ENCODE measurements around the gene POPDC3. TPM values are rescaled to one million over a fixed set of nuclear protein-coding genes. Genes with fewer than 3 reads are reported as not detected.
"Not testable (repeated sequence)": the region's sequence is repeated elsewhere in the genome, so short reads cannot be mapped to it uniquely, and the experiment has no call there.

POPDC3 gene
- polyA plus RNA-seq, 3 donors from 2014 or later = not detected

GRCh38 chr6:105189026-105189820 lies 9.4 kb upstream of the POPDC3 start:
- no peak overlapping the region for H3K27ac Mint-ChIP-seq
- no peak overlapping the region for H3K4me3 Mint-ChIP-seq

GRCh38 chr6:105188251-105188650 lies 8.4 kb upstream of the POPDC3 start:
- Mint-ChIP-seq H3K4me1 (no peaks in the 10 kb centered on the region), H3K27me3 (ENCODE audit: low read depth in 3 of 3) (peaks cover 5 to 9% (median 8%) of the 10 kb centered on the region in 3 donors), H3K36me3 (no peaks in the 10 kb centered on the region), H3K4me3 (no peak overlapping the region), H3K27ac (no peak overlapping the region), H3K9me3 (no peaks in the 10 kb centered on the region)
- no peak for DNase-seq

More at GRCh38 chr6:105189026-105189820, 9.4 kb upstream of the POPDC3 start:
- no peak for DNase-seq
- Mint-ChIP-seq H3K36me3 (no peaks in the 10 kb centered on the region), H3K9me3 (no peaks in the 10 kb centered on the region), H3K27me3 (ENCODE audit: low read depth in 3 of 3) (peaks cover 3 to 8% (median 4%) of the 10 kb centered on the region in 3 donors), H3K4me1 (no peaks in the 10 kb centered on the region)

DNA sequence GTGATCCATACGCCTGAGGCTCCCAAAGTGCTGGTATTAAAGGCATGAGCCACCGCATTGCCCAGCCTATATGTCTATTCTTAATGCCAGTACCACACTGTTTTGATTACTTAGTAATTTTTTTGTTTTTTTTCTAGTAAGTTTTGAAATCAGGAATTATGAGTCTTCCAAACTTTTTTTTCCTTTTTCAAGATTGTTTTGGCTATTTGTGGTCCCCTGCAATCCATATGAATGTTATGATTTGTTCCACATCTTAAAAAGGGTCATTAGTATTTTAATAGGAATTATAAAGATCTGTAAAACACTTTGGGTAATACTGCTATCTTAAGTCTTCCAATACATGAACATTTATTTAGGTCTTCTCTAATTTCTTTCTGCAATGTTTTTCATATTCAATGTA lies 6.8 kb upstream of the POPDC3 start:
- Mint-ChIP-seq H3K36me3 (no peaks in the 10 kb centered on the region), H3K4me3 (no peak overlapping the region), H3K27me3 (ENCODE audit: low read depth in 3 of 3) (peaks cover 8% of the 10 kb centered on the region in 3 donors), H3K9me3 (no peaks in the 10 kb centered on the region), H3K27ac (no peak overlapping the region), H3K4me1 (no peaks in the 10 kb centered on the region)
- no peak for DNase-seq

DNA sequence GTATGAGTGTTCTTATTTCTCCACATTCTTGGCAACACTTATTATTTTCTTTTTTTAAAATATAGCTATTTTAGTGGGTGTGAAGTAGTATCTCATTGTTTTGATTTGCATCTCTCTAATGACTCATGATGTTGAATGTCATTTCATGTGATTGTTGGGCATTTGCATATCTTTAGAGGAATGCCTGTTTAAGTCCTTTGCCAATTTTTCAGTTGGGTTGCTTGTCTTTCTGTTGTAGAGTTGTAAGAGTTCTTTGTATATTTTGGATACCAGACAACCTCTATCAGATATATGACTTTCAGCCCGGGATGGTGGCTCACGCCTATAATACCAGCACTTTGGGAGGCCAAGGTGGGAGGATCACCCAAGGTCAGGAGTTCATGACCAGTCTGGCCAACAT lies 5.1 kb upstream of the POPDC3 start:
- no peak for DNase-seq
- H3K36me3 Mint-ChIP-seq = no peaks in the 10 kb centered on the region
- H3K27ac Mint-ChIP-seq = no peak overlapping the region
- peaks cover 10 to 15% (median 11%) of the 10 kb centered on the region in 3 donors for H3K27me3 Mint-ChIP-seq (ENCODE audit: low read depth in 3 of 3)
- H3K4me3 Mint-ChIP-seq = no peak overlapping the region
- H3K9me3 Mint-ChIP-seq = peaks cover 0 to 1% (median 0%) of the 10 kb centered on the region in 6 donors
- H3K4me1 Mint-ChIP-seq = peaks cover 0 to 1% of the 10 kb centered on the region in 2 donors

DNA sequence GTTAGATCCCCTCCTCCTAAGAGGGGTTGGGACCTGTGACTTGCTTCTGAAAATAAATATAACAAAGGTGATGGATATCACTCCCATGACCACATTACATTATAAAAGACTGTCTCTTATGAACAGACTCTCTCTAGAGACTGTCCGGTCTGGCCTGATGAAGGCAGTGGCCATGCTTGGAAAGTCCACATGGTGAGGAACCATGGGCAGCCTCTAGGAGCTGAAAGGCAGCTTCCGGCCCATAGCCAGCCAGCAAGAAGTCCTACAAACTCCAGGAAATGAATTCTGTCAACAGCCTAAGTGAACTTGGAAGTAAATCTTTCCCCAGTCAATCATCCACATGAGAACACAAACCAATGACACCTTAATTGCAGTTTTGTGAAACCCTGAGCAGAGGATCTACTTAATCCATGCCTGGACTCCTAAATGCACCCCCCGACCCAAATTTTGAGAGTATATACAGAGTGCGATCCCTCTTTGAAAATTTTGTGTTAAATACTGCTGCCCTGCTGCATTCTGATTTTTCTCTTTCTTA lies 2.2 kb upstream of the POPDC3 start:
- peaks cover 0 to 1% (median 0%) of the 10 kb centered on the region in 6 donors for H3K9me3 Mint-ChIP-seq
- peaks cover 1 to 5% of the 10 kb centered on the region in 2 donors for H3K4me1 Mint-ChIP-seq
- no peak overlapping the region for H3K4me3 Mint-ChIP-seq
- no peak for DNase-seq
- H3K27ac Mint-ChIP-seq = no peak overlapping the region
- H3K27me3 Mint-ChIP-seq (ENCODE audit: low read depth in 3 of 3) = peaks cover 11 to 22% (median 12%) of the 10 kb centered on the region in 3 donors
- H3K36me3 Mint-ChIP-seq = no peaks in the 10 kb centered on the region

GRCh38 chr6:105178636-105179035 lies 1.2 kb downstream of the POPDC3 start:
- peak overlapping the region in 1 of 5 donors; percentile 43 for H3K4me3 Mint-ChIP-seq
- H3K27ac Mint-ChIP-seq = no peak overlapping the region
- H3K27me3 Mint-ChIP-seq (ENCODE audit: low read depth in 3 of 3) = peaks cover 7 to 17% (median 14%) of the 10 kb centered on the region in 3 donors
- peaks cover 1 to 5% of the 10 kb centered on the region in 2 donors for H3K4me1 Mint-ChIP-seq
- H3K36me3 Mint-ChIP-seq = no peaks in the 10 kb centered on the region
- DNase-seq = no peak
- peaks cover 0 to 1% (median 0%) of the 10 kb centered on the region in 6 donors for H3K9me3 Mint-ChIP-seq

DNA sequence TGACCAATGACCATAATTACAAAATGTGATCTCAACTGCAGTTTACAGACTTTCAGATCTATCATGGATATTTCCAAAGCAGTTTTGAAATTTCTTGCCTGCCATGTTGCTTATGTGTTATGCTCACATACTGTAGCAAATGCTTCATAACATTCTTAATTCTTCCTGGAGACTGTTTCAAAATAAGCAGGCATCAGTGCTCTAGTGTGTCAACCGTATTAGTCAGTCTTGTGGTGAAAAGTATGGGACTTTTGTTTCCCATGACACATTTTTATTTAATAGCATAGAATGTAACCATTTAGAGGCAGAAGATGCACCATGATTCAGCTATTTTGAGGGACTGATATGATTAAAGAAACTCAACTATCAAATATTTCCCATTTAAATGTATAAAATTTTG lies 1.7 kb downstream of the POPDC3 start:
- Mint-ChIP-seq H3K9me3 (peaks cover 0 to 1% (median 0%) of the 10 kb centered on the region in 6 donors), H3K4me3 (peak overlapping the region in 1 of 5 donors; percentile 5), H3K27me3 (ENCODE audit: low read depth in 3 of 3) (peaks cover 6 to 14% (median 14%) of the 10 kb centered on the region in 3 donors), H3K4me1 (peaks cover 1 to 5% of the 10 kb centered on the region in 2 donors), H3K36me3 (no peaks in the 10 kb centered on the region), H3K27ac (no peak overlapping the region)
- DNase-seq = no peak

DNA sequence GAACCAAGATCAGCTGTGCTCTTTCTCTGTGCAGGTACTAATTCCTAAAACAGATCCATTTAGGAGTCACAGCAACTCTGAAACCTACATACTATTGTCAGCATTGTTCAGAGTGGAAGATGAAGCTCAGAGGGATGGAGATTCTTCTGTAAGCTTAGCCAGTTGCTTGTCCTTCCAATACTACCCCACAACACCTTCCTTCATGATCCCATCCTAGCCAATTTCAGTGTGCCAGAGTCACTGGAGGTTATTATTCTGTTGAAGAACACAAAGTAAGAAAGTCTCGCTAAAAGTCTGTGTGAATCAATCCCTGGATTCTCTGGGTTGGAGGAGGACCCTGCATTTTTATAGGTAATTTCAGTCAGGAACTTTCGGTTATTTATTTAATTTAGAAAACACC lies 2.3 kb downstream of the POPDC3 start:
- Mint-ChIP-seq H3K9me3 (peaks cover 0 to 1% (median 0%) of the 10 kb centered on the region in 6 donors), H3K27me3 (ENCODE audit: low read depth in 3 of 3) (peaks cover 6 to 14% (median 14%) of the 10 kb centered on the region in 3 donors), H3K27ac (no peak overlapping the region), H3K4me3 (no peak overlapping the region), H3K4me1 (peaks cover 1 to 5% of the 10 kb centered on the region in 2 donors), H3K36me3 (no peaks in the 10 kb centered on the region)
- DNase-seq = no peak

DNA sequence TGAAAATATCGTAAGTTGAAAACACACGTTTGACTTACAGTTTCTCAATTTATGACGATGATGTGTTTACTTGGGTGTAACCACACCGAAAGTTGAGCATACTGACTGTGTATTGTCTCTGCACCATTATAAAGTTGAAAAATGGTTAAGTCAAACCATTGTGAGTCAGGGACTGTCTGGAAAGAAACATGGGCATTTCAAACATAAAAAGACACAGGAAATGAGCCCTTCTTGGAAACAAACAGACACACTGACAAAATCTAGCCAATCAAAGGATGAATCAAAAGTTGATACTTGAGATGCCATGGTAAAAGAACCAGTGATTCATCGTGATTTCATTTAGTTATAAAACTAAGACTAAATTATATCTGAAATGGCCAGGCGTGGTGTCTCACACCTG lies 5.3 kb downstream of the POPDC3 start:
- Mint-ChIP-seq H3K4me3 (no peak overlapping the region), H3K4me1 (peaks cover 0 to 5% of the 10 kb centered on the region in 2 donors), H3K36me3 (no peaks in the 10 kb centered on the region), H3K27me3 (ENCODE audit: low read depth in 3 of 3) (peaks cover 0 to 14% (median 14%) of the 10 kb centered on the region in 3 donors), H3K27ac (no peak overlapping the region), H3K9me3 (no peaks in the 10 kb centered on the region)
- no peak for DNase-seq

DNA sequence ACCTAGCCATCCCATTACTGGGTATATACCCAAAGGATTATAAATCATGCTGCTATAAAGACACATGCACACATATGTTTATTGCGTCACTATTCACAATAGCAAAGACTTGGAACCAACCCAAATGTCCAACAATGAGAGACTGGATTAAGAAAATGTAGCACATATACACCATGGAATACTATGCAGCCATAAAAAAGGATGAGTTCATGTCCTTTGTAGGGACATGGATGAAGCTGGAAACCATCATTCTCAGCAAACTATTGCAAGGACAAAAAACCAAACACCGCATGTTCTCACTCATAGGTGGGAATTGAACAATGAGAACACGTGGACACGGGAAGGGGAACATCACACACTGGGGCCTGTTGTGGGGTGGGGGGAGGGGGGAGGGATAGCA lies 7.3 kb downstream of the POPDC3 start:
- DNase-seq, H3K4me3 Mint-ChIP-seq, H3K9me3 Mint-ChIP-seq, H3K36me3 Mint-ChIP-seq, H3K4me1 Mint-ChIP-seq, H3K27ac Mint-ChIP-seq: not testable (repeated sequence)
- H3K27me3 Mint-ChIP-seq (ENCODE audit: low read depth in 3 of 3) = peaks cover 2 to 10% (median 6%) of the 10 kb centered on the region in 3 donors

GRCh38 chr6:105170059-105170458 lies 9.8 kb downstream of the POPDC3 start:
- no peaks in the 10 kb centered on the region for H3K4me1 Mint-ChIP-seq
- no peak overlapping the region for H3K27ac Mint-ChIP-seq
- peaks cover 4 to 11% (median 6%) of the 10 kb centered on the region in 3 donors for H3K27me3 Mint-ChIP-seq (ENCODE audit: low read depth in 3 of 3)
- no peaks in the 10 kb centered on the region for H3K36me3 Mint-ChIP-seq
- no peak overlapping the region for H3K4me3 Mint-ChIP-seq
- DNase-seq = no peak
- H3K9me3 Mint-ChIP-seq = peaks cover 0 to 5% (median 0%) of the 10 kb centered on the region in 6 donors

- Mint-ChIP-seq H3K36me3 (no peaks in the 10 kb centered on the region), H3K27ac (no peak overlapping the region), H3K9me3 (peaks cover 0 to 5% (median 0%) of the 10 kb centered on the region in 6 donors), H3K4me3 (no peak overlapping the region), H3K4me1 (no peaks in the 10 kb centered on the region), H3K27me3 (ENCODE audit: low read depth in 3 of 3) (peaks cover 4 to 11% (median 9%) of the 10 kb centered on the region in 3 donors)
- DNase-seq = no peak
These were observed 11.9 kb downstream of the POPDC3 start for GRCh38 chr6:105167914-105168313.

- H3K36me3 Mint-ChIP-seq = no peaks in the 10 kb centered on the region
- peaks cover 0 to 5% (median 0%) of the 10 kb centered on the region in 6 donors for H3K9me3 Mint-ChIP-seq
- H3K27ac Mint-ChIP-seq = no peak overlapping the region
- H3K4me1 Mint-ChIP-seq = no peaks in the 10 kb centered on the region
- no peak overlapping the region for H3K4me3 Mint-ChIP-seq
- DNase-seq = no peak
- peaks cover 4 to 7% (median 6%) of the 10 kb centered on the region in 3 donors for H3K27me3 Mint-ChIP-seq (ENCODE audit: low read depth in 3 of 3)
These were observed 15.4 kb downstream of the POPDC3 start for GRCh38 chr6:105164418-105164817.

GRCh38 chr6:105163183-105163582 lies 16.6 kb downstream of the POPDC3 start:
- Mint-ChIP-seq H3K9me3 (no peaks in the 10 kb centered on the region), H3K27ac (no peak overlapping the region), H3K4me3 (no peak overlapping the region), H3K36me3 (no peaks in the 10 kb centered on the region), H3K27me3 (ENCODE audit: low read depth in 3 of 3) (peaks cover 4 to 7% (median 6%) of the 10 kb centered on the region in 3 donors), H3K4me1 (no peaks in the 10 kb centered on the region)
- no peak for DNase-seq
